Superior temporal gyrus (tissue), 1 donor: Measurements from ENCODE around the gene ABL2.

Experiments
- DNase-seq: peaks from one replicate; pipeline ENCODE4 v3.0.0-alpha.2; 2016; ENCODE audit errors: extremely low spot score

Gene ABL2

GRCh38 chr1:179052776-179053175 is 176.7 kb downstream of the ABL2 start:
- DNase-seq: no peak
